UCSD-AML1 (cell line): ENCODE results near the gene HSF2BP.
"Not testable (repeated sequence)": the region's sequence is repeated elsewhere in the genome, so short reads cannot be mapped to it uniquely, and the experiment has no call there.

Experiments used
- DNase-seq: peaks from one replicate; lab custom pipeline; 2025; ENCODE audit not compliant: unreplicated experiment; lab: John Stamatoyannopoulos, UW

The HSF2BP gene

GRCh38 chr21:43619856-43620255 is 39.4 kb downstream of the HSF2BP start:
- no peak for DNase-seq

GRCh38 chr21:43619344-43619743 is 39.9 kb downstream of the HSF2BP start:
- no peak for DNase-seq

- DNase-seq = no peak
These were observed 40.3 kb downstream of the HSF2BP start for GRCh38 chr21:43618940-43619339.

GRCh38 chr21:43616861-43617260 is 42.4 kb downstream of the HSF2BP start:
- DNase-seq = not testable (repeated sequence)

- no peak for DNase-seq
These were observed 44.4 kb downstream of the HSF2BP start for GRCh38 chr21:43614839-43615238.

- DNase-seq = no peak
These were observed 45.3 kb downstream of the HSF2BP start for GRCh38 chr21:43613755-43614638.

GRCh38 chr21:43611598-43612369 is 47.5 kb downstream of the HSF2BP start:
- DNase-seq = peak; percentile 46

- DNase-seq = no peak
These were observed 49.6 kb downstream of the HSF2BP start for GRCh38 chr21:43609501-43610340.

GRCh38 chr21:43608664-43609063 is 50.6 kb downstream of the HSF2BP start:
- DNase-seq = no peak

- no peak for DNase-seq
These were observed 51.1 kb downstream of the HSF2BP start for GRCh38 chr21:43608225-43608624.

GRCh38 chr21:43605320-43606215 is 53.7 kb downstream of the HSF2BP start:
- DNase-seq = no peak

- no peak for DNase-seq
These were observed 54.6 kb downstream of the HSF2BP start for GRCh38 chr21:43604505-43605204.

GRCh38 chr21:43603641-43604504 is 55.4 kb downstream of the HSF2BP start:
- no peak for DNase-seq

- no peak for DNase-seq
These were observed 56.1 kb downstream of the HSF2BP start for GRCh38 chr21:43603233-43603626.

GRCh38 chr21:43602266-43603232 is 56.7 kb downstream of the HSF2BP start:
- DNase-seq = no peak

GRCh38 chr21:43600642-43601402 is 58.5 kb downstream of the HSF2BP start:
- DNase-seq = no peak

GRCh38 chr21:43599728-43600127 is 59.6 kb downstream of the HSF2BP start:
- no peak for DNase-seq
